ENCODE data around the gene BRD1.
"Not testable (repeated sequence)": the region's sequence is repeated elsewhere in the genome, so short reads cannot be mapped to it uniquely, and the experiment has no call there.

Gene BRD1

GRCh38 chr22:49825944-49826602 lies 1.6 kb downstream of the BRD1 start:
- DNase-seq = peak; percentile 66

GRCh38 chr22:49825436-49825835 lies 2.2 kb downstream of the BRD1 start:
- no peak for DNase-seq

- no peak for DNase-seq
Observed at GRCh38 chr22:49824936-49825335, 2.7 kb downstream of the BRD1 start.

DNA sequence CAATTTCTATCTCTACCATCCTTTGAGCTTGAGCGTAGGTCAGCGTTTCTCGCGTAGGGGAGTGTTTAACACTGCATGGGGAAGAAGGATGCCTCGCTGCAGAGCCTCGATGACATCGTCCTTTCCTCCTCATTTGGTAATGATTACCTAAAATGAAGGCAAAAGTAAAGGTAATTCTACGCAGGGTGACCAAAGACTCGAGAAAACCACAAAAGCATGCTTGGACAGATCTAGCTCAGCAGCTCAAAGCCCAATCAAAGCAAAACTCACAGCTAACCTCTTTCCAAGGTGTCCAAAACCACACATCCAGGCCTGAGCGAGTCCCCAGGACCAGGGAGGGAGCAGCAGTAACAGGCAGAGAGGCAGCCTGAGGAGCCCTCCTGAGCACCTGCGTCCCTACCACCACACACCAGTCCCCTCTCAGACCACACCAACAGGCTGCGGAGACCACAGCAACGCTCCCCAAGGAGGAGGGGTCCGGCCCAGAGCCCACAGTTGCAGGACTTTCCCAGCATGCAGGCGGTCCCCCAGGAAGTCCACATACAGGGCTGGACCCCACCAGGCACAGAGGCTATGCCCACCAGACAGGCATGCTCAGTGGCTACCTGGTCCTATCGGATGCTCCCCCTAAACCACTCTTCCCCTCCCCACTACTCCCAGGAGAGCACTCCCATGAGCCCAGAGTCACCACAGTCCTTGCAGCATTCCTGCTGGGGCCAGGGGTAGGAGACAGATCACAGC lies 3.3 kb downstream of the BRD1 start:
- DNase-seq = no peak

DNA sequence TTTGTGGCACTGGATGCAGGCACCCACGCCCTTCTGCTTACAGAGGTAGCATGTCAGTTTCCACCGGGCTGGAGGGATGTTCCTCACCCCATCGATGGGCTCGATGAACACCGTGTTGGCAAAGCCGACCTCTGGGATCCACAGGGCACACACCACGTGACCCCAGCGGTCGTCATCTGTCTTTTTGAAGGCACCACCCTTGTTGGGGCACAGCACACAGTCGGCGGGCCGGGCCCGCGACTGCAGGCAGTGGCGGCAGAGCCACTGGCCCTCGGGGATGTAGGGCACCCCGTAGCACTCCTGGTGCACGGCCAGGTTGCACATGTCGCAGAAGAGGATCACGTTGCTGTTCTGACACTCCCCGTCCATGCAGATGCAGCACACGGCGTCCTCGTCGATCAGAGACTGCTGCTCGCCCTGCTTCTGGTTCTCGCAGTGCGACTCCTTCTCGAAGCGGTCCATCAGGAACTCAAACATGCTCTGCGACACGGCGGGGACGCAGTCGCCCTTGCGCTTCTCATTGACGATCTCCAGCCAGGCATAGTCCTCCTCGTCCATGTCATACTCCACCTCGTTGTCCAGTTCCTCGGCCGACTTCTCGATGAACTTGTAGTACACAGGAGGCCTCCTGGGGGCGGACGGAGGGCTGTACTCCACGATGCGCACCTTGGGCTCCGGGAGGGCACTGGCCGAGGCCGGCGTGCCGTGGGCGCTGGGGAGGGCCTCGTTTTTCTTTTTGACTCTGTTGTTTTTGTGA lies 4.2 kb downstream of the BRD1 start:
- DNase-seq = no peak

- DNase-seq = not testable (repeated sequence)
Observed at GRCh38 chr22:49821741-49822140, 5.9 kb downstream of the BRD1 start.

- no peak for DNase-seq
Observed at GRCh38 chr22:49820984-49821383, 6.7 kb downstream of the BRD1 start.

GRCh38 chr22:49817359-49817758 lies 10.3 kb downstream of the BRD1 start:
- DNase-seq = no peak

- no peak for DNase-seq
Observed at GRCh38 chr22:49815641-49816091, 12.0 kb downstream of the BRD1 start.

DNA sequence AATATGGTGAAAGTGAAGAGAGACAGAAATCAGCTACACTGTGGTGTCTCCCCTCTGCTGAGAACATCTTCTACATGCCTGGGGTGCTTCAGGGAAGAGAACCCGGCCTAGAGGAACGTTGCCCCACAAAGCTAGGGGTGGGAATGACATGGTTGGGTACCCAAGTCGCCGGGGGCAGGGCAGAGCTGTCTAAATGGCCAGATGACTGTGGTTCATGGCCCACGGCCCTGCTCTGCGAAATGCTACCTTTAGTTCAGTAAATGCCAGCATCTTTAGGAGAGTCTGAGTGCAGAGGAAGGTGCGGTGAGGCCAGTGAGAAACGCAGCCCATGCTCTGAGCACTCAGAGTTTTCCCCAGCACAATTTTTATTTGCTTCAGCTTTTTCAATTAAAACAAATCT lies 12.8 kb downstream of the BRD1 start:
- no peak for DNase-seq

- DNase-seq = no peak
Observed at GRCh38 chr22:49814164-49814686, 13.4 kb downstream of the BRD1 start.

GRCh38 chr22:49812838-49813237 lies 14.8 kb downstream of the BRD1 start:
- no peak for DNase-seq

DNA sequence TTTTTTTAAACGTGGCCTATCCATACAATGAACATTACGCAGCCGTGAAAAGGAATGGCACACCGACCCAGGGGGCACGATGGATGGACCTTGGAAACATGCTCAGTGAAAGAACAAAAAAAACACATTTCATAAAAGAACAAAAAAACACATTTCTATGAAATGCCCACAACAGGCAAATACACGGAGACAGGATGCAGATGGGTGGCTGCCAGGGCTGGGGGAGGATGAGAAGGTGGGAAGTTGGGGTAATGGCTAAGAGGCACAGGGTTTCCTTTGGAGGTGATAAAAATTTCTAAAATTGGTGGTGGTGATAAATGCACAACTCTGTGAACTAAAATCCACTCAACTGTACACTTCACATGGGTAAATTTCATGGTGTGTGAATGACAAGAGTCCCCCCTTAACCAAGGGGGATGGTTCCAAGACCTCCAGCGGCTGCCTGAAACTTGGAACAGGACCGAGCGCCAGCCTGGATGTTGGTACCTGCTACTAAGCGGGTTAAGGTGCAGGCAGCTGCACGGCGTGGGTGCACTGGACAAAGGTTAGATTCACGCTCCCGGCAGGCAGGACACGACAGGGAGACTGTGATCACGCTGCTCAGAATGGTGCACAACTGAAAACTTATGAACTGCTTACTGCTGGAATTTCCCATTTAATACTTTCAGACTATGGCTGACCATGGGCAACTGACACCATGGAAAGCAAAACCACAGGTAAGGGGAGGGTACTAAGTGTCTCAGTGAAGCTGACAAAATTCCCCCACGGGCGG lies 16.5 kb downstream of the BRD1 start:
- DNase-seq = no peak

- no peak for DNase-seq
Observed at GRCh38 chr22:49810363-49811019, 17.2 kb downstream of the BRD1 start.

GRCh38 chr22:49807780-49808708 lies 19.6 kb downstream of the BRD1 start:
- no peak for DNase-seq

DNA sequence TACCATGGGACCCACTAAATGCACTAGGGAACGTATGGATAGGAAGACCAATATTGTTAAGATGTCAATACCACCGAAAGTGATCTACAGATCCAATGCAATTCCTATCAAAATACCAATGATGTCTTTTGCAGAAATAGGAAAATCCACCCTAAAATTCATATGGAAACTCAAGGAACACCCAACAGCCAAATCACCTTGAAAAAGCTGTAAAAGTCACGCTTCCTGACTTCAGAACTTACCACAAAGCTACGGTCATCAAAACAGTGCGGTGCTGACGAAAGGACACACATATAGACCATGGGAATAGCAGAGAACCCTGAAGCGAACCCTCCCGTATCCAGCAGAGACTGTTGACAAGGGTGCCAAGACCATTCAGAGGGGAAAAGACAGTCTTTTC lies 20.5 kb downstream of the BRD1 start:
- DNase-seq = no peak

GRCh38 chr22:49803737-49804375 lies 23.8 kb downstream of the BRD1 start:
- DNase-seq = no peak

- DNase-seq = no peak
Observed at GRCh38 chr22:49803134-49803533, 24.5 kb downstream of the BRD1 start.

DNA sequence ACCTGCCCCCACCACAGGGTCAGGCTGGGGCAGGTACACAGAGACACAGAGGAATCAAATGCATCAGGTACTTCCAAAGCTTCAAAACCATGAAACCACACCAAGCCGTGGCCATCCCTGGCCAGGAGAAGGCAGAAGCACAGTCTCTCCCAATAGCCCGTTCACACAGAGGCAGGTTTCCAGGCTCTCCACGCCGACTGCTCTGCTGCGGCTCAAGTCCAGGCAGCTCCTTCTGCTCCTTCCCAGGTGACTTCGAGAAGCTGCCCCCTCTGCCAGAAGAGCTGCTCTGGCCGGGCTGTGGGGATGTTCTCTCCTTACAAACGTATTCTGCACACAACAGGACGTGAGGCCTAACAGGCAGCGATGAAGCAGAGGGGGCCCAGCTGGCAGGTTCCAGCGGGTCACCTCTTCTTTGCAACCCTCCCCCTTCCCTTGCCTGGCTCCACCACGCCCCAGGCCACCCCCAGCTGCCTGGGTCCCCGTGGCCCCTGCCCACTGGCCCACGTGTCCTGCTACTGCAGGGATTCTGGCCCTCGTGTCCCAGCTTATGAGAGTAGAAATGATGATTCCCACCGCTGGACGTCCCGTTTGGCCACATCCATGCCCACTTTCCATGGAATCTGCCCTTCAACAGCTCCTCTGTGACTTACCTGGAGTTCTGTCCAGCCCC lies 26.1 kb downstream of the BRD1 start:
- DNase-seq = no peak
